ENCODE results near the gene USP2.

Gene USP2

GRCh38 chr11:119363851-119364590 is 17.5 kb downstream of the USP2 start:
- peak in 1 of 2 donors; percentile 46 for DNase-seq (ENCODE audit: extremely low read depth in 1 of 2, low read depth in 1 of 2)

- DNase-seq (ENCODE audit: extremely low read depth in 1 of 2, low read depth in 1 of 2): no peak
Measured at GRCh38 chr11:119363081-119363850, 18.2 kb downstream of the USP2 start.

- DNase-seq (ENCODE audit: extremely low read depth in 1 of 2, low read depth in 1 of 2): no peak
Measured at GRCh38 chr11:119362741-119363080, 18.8 kb downstream of the USP2 start.

GRCh38 chr11:119361941-119362725 is 19.4 kb downstream of the USP2 start:
- no peak for DNase-seq (ENCODE audit: extremely low read depth in 1 of 2, low read depth in 1 of 2)

- no peak for DNase-seq (ENCODE audit: extremely low read depth in 1 of 2, low read depth in 1 of 2)
Measured at GRCh38 chr11:119361056-119361787, 20.3 kb downstream of the USP2 start.

GRCh38 chr11:119359365-119360214 is 21.9 kb downstream of the USP2 start:
- DNase-seq (ENCODE audit: extremely low read depth in 1 of 2, low read depth in 1 of 2): no peak

- DNase-seq (ENCODE audit: extremely low read depth in 1 of 2, low read depth in 1 of 2): no peak
Measured at GRCh38 chr11:119357074-119357473, 24.4 kb downstream of the USP2 start.

GRCh38 chr11:119356349-119357031 is 25.0 kb downstream of the USP2 start:
- peak; percentile 35 to 54 for DNase-seq (ENCODE audit: extremely low read depth in 1 of 2, low read depth in 1 of 2)

- no peak for DNase-seq (ENCODE audit: extremely low read depth in 1 of 2, low read depth in 1 of 2)
Measured at GRCh38 chr11:119355091-119355843, 26.2 kb downstream of the USP2 start.

- DNase-seq (ENCODE audit: extremely low read depth in 1 of 2, low read depth in 1 of 2): no peak
Measured at GRCh38 chr11:119352857-119353260, 28.6 kb downstream of the USP2 start.

- no peak for DNase-seq (ENCODE audit: extremely low read depth in 1 of 2, low read depth in 1 of 2)
Measured at GRCh38 chr11:119351232-119351631, 30.3 kb downstream of the USP2 start.

GRCh38 chr11:119350302-119350701 is 31.2 kb downstream of the USP2 start:
- no peak for DNase-seq (ENCODE audit: extremely low read depth in 1 of 2, low read depth in 1 of 2)

- DNase-seq (ENCODE audit: extremely low read depth in 1 of 2, low read depth in 1 of 2): no peak
Measured at GRCh38 chr11:119347940-119348605, 33.4 kb downstream of the USP2 start.

GRCh38 chr11:119347242-119347641 is 34.2 kb downstream of the USP2 start:
- no peak for DNase-seq (ENCODE audit: extremely low read depth in 1 of 2, low read depth in 1 of 2)

GRCh38 chr11:119346605-119347004 is 34.9 kb downstream of the USP2 start, which contains the start of gene MFRP:
MFRP (minus strand) TSS chr11:119346705; CDS start chr11:119346513, 192 bp downstream.
- DNase-seq (ENCODE audit: extremely low read depth in 1 of 2, low read depth in 1 of 2): no peak

GRCh38 chr11:119345685-119346084 is 35.8 kb downstream of the USP2 start:
- no peak for DNase-seq (ENCODE audit: extremely low read depth in 1 of 2, low read depth in 1 of 2)

GRCh38 chr11:119344291-119345010 is 37.0 kb downstream of the USP2 start:
- no peak for DNase-seq (ENCODE audit: extremely low read depth in 1 of 2, low read depth in 1 of 2)
